MCF 10A (cell line): ENCODE measurements around the gene AHCYL2. TPM values are rescaled to one million over a fixed set of nuclear protein-coding genes. Genes with fewer than 3 reads are reported as not detected.

Experiments used
- BruUV-seq: library from RNA; stranded (reverse); fragments of 400-500 nt; replicated peaks from 2 replicates; lab custom pipeline; 2021; lab: Mats Ljungman, UMichigan
- CTCF ChIA-PET: fragments of 300-600 bp; sonication (Branson Sonifier 250); formaldehyde crosslinking; extraction: SDS; loops from one replicate; lab custom pipeline; 2021; ENCODE audit warnings: antibody characterized with exemption, inconsistent platforms; lab: Yijun Ruan, JAX
- POLR2A ChIA-PET: fragments of 300-600, 350-650 bp; sonication (Branson Sonifier 250); formaldehyde crosslinking; extraction: SDS; loops from one replicate; lab custom pipeline; 2020; ENCODE audit warnings: antibody characterized with exemption, inconsistent platforms; lab: Yijun Ruan, JAX
- DNase-seq: peaks from one replicate; pipeline ENCODE4 v3.0.0-alpha.2; 2018; ENCODE audit not compliant: unreplicated experiment
- H3K27ac Mint-ChIP-seq: one replicate; pipeline ENCODE4 v1.8.0; 2022; ENCODE audit warnings: mild to moderate bottlenecking, low read depth, mixed read lengths; ENCODE audit not compliant: unreplicated experiment
- H3K27me3 Mint-ChIP-seq: one replicate; pipeline ENCODE4 v1.8.0; 2022; ENCODE audit warnings: mixed read lengths; ENCODE audit not compliant: insufficient read depth, unreplicated experiment
- H3K36me3 Mint-ChIP-seq: one replicate; pipeline ENCODE4 v1.8.0; 2022; ENCODE audit warnings: mild to moderate bottlenecking, moderate library complexity, mixed read lengths; ENCODE audit not compliant: insufficient read depth, unreplicated experiment
- H3K4me1 Mint-ChIP-seq: one replicate; pipeline ENCODE4 v1.8.0; 2022; ENCODE audit warnings: mixed read lengths; ENCODE audit not compliant: insufficient read depth, unreplicated experiment
- H3K4me3 Mint-ChIP-seq: one replicate; pipeline ENCODE4 v1.8.0; 2022; ENCODE audit warnings: mild to moderate bottlenecking, moderate library complexity, mixed read lengths; ENCODE audit not compliant: unreplicated experiment
- H3K9me3 Mint-ChIP-seq: one replicate; pipeline ENCODE4 v1.8.0; 2022; ENCODE audit warnings: mixed read lengths; ENCODE audit not compliant: unreplicated experiment
- CTCF ChIP-seq: fragments of 200-600 bp; IDR thresholded peaks from one replicate; pipeline ENCODE4 v1.8.0; 2022; ENCODE audit warnings: antibody characterized with exemption, mild to moderate bottlenecking; ENCODE audit not compliant: unreplicated experiment
- intact Hi-C: fragments of 100-400 bp; cut with micrococcal nuclease; formaldehyde crosslinking; loops from 2 replicates; pipeline ENCODE4 v1.14.1; 2022
- total RNA-seq: library from RNA; stranded (reverse); gene quantifications from 2 replicates; pipeline ENCODE4 v1.2.3, GENCODE V29; 2022

The AHCYL2 gene
- total RNA-seq, 1 experiment from 2014 or later: 12.8 TPM

GRCh38 chr7:129315960-129316359 is 91.1 kb downstream of the AHCYL2 start:
- DNase-seq: no peak
- ChIA-PET POLR2A (interaction anchor here (0.6 to 3.1 kb wide), 4 partner anchors 8 to 90 kb away, joined by 3 to 19 read pairs (median 4); partner anchors contain the start of gene AHCYL2), CTCF (interaction anchor here (0.7 kb wide), 1 partner anchor 155 kb away, joined by 4 read pairs; no protein-coding TSS in a partner anchor)
- H3K4me1 Mint-ChIP-seq: peaks cover 5% of the 10 kb centered on the region
- H3K27me3 Mint-ChIP-seq: no peaks in the 10 kb centered on the region
- H3K9me3 Mint-ChIP-seq: no peaks in the 10 kb centered on the region
- no peak for TF ChIP-seq CTCF
- no TSS peak for BruUV-seq
- intact Hi-C loops: no loop called here
- H3K36me3 Mint-ChIP-seq: no peaks in the 10 kb centered on the region
- peak overlapping the region; percentile 36 for H3K27ac Mint-ChIP-seq
- no peak overlapping the region for H3K4me3 Mint-ChIP-seq

GRCh38 chr7:129317450-129317849 is 92.6 kb downstream of the AHCYL2 start:
- ChIA-PET CTCF (interaction anchor here (0.6 to 1.5 kb wide), 4 partner anchors 9 to 99 kb away, joined by 3 to 5 read pairs (median 4); no protein-coding TSS in a partner anchor), POLR2A (interaction anchor here (1.9 to 3.1 kb wide), 2 partner anchors 10 to 24 kb away, joined by 4 to 19 read pairs; no protein-coding TSS in a partner anchor)
- Mint-ChIP-seq H3K4me1 (peaks cover 5% of the 10 kb centered on the region), H3K4me3 (no peak overlapping the region), H3K27ac (no peak overlapping the region), H3K36me3 (peaks cover 1% of the 10 kb centered on the region), H3K27me3 (no peaks in the 10 kb centered on the region), H3K9me3 (no peaks in the 10 kb centered on the region)
- BruUV-seq: no TSS peak
- DNase-seq: no peak
- intact Hi-C loops: no loop called here
- TF ChIP-seq CTCF: no peak

GRCh38 chr7:129327076-129327475 is 102.2 kb downstream of the AHCYL2 start:
- intact Hi-C loops: no loop called here
- no peak overlapping the region for H3K27ac Mint-ChIP-seq
- POLR2A ChIA-PET: no interaction called here
- no peak for TF ChIP-seq CTCF
- H3K4me1 Mint-ChIP-seq: no peaks in the 10 kb centered on the region
- no peaks in the 10 kb centered on the region for H3K27me3 Mint-ChIP-seq
- DNase-seq: no peak
- H3K9me3 Mint-ChIP-seq: peaks cover 21% of the 10 kb centered on the region
- no peak overlapping the region for H3K4me3 Mint-ChIP-seq
- H3K36me3 Mint-ChIP-seq: peaks cover 21% of the 10 kb centered on the region
- CTCF ChIA-PET: interaction anchor here (0.6 to 1.2 kb wide), 4 partner anchors 16 to 649 kb away, joined by 3 read pairs; no protein-coding TSS in a partner anchor
- no TSS peak for BruUV-seq

GRCh38 chr7:129332254-129333035 is 107.6 kb downstream of the AHCYL2 start:
- BruUV-seq: no TSS peak
- ChIA-PET CTCF (interaction anchor here (0.7 to 3.7 kb wide), 10 partner anchors 8 to 1520 kb away, joined by 3 to 18 read pairs (median 4); no protein-coding TSS in a partner anchor), POLR2A (interaction anchor here (0.6 to 2.9 kb wide), 4 partner anchors 16 to 1598 kb away, joined by 3 to 11 read pairs (median 4); no protein-coding TSS in a partner anchor)
- TF ChIP-seq CTCF: no peak
- Mint-ChIP-seq H3K4me3 (no peak overlapping the region), H3K4me1 (peaks cover 7% of the 10 kb centered on the region), H3K27ac (no peak overlapping the region), H3K36me3 (no peaks in the 10 kb centered on the region), H3K27me3 (no peaks in the 10 kb centered on the region), H3K9me3 (no peaks in the 10 kb centered on the region)
- intact Hi-C loops: no loop called here
- DNase-seq: peak; percentile 21
